22Rv1 (cell line): Measurements from ENCODE around the gene ZEB2.
A peak's percentile ranks its signal among the peaks of the same experiment; 100 is the strongest.

Experiments used
- H3K27ac ChIP-seq: fragments of 450-650 bp; 2 replicates; pipeline ENCODE4 v1.5.1; 2017
- CTCF ChIP-seq: fragments of 450-650 bp; IDR thresholded peaks from 2 replicates; pipeline ENCODE4 v1.5.1; 2017; ENCODE audit warnings: mild to moderate bottlenecking
- ZFX ChIP-seq: fragments of 450-650 bp; IDR thresholded peaks from 2 replicates; pipeline ENCODE4 v1.6.1; 2017; ENCODE audit warnings: antibody characterized with exemption, borderline replicate concordance

ZEB2 gene

GRCh38 chr2:144519934-144520731, at the start of gene ZEB2:
Gene ZEB2 (minus strand): TSS chr2:144520119. CDS start chr2:144517350, 2,769 bp downstream.
- H3K27ac ChIP-seq: no peak within 1 kb of the TSS
- TF ChIP-seq CTCF (peak; percentile 37; the same call in 1 of the 2 replicates), ZFX (no peak)

- no peak for TF ChIP-seq CTCF
- TF ChIP-seq ZFX: no peak
- H3K27ac ChIP-seq: no peak overlapping the region
Observed at GRCh38 chr2:144567745-144568144, 47.8 kb upstream of the ZEB2 start.

GRCh38 chr2:144566448-144566847, 46.5 kb upstream of the ZEB2 start:
- TF ChIP-seq CTCF (no peak), ZFX (no peak)
- no peak overlapping the region for H3K27ac ChIP-seq

- TF ChIP-seq ZFX (no peak), CTCF (no peak)
- no peak overlapping the region for H3K27ac ChIP-seq
Observed at GRCh38 chr2:144560251-144560650, 40.3 kb upstream of the ZEB2 start.

- H3K27ac ChIP-seq: no peak overlapping the region
Observed at GRCh38 chr2:144559681-144560080, 39.8 kb upstream of the ZEB2 start.

GRCh38 chr2:144559242-144559641, 39.3 kb upstream of the ZEB2 start:
- TF ChIP-seq ZFX (no peak), CTCF (no peak)
- H3K27ac ChIP-seq: no peak overlapping the region

More at GRCh38 chr2:144559681-144560080, 39.8 kb upstream of the ZEB2 start:
- TF ChIP-seq CTCF (no peak), ZFX (no peak)

- TF ChIP-seq ZFX: no peak
- TF ChIP-seq CTCF: no peak
- no peak overlapping the region for H3K27ac ChIP-seq
Observed at GRCh38 chr2:144554492-144555210, 34.7 kb upstream of the ZEB2 start.
